GM11168 (cell line): ENCODE measurements around the gene ROBO3.

ENCODE experiments used
- in situ Hi-C: fragments of 300-500 bp; cut with MboI; formaldehyde crosslinking; loops from one replicate; pipeline ENCODE4 v1.12.0; 2022; ENCODE audit warnings: low sequenced_read_pairs; ENCODE audit not compliant: unreplicated experiment

ROBO3 gene

DNA sequence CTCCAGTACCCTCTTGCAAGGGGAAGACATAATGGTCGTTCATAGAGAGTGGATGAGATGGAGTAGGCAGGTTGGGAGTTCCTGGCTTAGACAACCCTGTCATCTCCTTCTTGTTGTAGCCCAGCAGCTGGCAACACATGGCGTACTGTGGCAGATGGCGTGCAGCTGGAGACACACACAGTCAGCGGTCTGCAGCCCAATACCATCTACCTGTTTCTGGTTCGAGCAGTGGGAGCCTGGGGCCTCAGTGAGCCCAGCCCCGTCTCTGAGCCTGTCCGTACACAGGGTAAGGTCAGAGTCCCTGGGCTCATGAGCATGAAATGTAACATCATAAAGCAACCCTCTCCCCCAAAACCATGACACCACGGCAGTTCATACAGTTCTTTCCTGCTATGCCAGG, 8.7 kb downstream of the ROBO3 start:
- in situ Hi-C loops = no loop called here

DNA sequence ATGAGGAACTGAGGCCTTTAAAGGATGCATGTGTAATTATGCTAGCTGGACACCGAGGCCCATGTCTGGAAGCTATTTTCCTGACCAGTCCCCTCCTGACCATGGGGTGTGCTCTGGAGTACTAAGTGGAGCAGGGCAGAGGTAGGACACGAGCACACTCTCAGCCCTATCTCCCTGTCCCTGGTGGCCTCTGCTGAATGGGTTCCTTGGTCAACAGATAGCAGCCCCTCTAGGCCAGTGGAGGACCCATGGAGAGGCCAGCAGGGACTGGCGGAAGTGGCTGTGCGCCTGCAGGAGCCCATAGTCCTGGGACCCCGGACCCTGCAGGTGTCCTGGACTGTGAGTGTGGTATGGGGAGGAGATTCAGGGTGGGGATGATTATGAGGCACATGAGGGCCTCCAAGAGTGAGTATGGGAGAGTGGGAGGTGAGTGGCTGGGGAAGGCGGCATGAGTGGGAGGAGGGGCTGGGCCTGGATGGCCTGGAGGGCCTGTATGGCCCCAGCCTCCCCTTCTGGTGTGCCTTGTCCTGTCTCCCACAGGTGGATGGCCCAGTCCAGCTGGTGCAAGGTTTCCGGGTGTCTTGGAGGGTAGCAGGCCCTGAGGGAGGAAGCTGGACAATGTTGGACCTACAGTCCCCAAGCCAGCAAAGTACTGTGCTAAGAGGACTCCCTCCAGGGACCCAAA, 9.5 kb downstream of the ROBO3 start:
- in situ Hi-C loops = no loop called here

DNA sequence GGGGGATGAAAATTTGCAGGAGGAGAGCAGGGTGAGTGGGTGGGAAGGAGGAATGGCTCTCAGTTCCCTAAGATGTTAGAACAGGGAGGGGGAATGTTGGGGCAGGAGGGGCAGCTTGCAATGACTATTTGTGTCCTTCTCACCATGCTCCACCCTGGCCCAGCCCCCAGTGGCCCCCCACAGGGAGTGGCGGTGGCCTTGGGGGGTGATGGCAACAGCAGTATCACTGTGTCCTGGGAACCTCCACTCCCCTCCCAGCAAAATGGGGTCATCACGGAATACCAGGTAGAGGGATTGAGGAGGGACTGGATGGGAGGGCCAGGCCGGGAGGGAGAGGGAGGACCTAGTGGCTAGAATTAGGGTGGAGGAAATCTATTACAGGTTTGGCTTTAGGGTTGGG, 10.2 kb downstream of the ROBO3 start:
- in situ Hi-C loops = no loop called here

DNA sequence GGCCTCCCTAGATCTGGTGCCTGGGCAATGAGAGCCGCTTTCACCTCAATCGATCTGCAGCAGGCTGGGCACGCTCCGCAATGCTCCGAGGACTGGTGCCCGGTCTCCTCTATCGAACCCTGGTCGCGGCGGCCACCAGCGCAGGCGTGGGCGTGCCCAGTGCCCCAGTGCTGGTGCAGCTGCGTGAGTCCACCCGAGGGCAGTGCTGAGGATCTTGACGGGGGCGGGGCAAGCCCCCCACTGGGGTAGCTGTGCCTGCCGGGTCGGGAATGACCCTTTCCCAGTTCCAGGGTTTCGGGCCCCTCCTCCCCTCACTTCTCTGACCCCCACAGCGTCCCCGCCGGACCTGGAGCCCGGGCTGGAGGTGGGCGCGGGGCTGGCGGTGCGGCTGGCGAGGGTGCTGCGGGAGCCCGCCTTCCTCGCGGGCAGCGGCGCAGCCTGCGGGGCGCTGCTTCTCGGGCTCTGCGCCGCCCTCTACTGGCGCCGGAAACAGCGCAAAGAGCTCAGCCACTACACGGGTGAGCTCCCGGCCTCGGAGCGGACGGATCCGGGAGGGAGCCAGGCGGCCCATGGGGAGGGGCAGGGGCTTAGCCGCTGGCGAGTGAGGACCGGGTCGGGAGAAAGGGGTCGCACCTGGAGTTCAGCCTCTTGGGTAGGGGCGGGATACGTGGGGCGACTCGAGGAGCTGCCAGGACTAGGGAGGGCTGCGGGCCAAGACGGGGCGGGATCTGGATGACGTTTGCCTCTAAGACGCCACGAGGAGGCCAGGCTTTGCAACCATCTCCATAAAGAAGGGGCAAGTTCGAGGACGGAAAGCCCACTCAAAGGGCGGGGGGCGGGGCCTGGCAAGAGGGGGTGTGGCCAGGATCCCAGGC, 10.9 kb downstream of the ROBO3 start:
- in situ Hi-C loops = no loop called here

DNA sequence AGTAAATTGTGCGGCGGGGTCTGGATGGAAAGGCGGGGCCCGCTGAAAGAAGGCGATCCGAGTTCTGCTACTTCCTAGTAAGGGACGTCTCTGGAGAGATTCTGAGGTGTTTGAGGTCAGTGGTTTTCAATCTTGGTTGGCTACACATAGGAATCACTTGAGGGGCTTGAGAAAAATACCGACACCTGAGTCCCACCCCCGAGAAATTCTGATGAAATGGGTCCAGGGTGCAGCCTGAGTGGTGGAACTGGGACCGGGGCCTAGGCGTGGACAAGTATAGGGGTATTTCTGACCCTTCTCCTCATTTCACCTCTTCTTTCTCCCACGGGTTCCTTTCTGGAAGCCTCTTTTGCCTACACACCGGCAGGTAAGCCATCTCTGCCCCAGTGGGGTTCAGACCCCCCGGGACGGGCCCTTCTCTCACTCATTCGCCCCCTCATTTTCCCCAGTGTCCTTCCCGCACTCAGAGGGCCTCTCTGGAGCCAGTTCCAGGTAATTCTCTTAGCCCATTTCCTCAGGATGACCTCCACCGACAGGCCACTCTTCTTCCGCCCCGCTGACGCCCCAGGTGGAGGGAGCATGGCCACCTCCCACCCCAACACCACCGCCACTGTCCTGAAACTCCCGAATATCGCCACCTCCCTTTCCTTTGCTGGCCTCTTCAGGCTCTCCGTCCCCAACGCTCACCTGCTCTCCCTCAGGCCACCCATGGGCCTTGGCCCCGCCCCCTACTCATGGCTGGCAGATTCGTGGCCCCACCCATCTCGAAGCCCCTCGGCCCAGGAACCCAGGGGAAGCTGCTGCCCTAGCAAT, 11.8 kb downstream of the ROBO3 start:
- in situ Hi-C loops = no loop called here

DNA sequence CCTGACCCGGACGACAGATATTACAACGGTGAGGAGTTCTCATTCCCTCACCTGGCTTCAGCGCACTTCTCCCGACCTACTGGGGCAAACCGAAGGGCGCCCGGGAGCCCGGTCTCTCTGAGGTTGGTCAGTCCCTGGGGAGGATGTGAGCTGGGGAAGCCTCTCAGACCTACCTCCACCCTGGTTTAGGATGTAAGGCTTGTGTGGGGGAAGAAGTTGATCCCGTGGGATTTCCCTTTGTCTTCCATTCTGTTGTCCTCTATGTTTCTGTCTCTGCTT, 12.3 kb downstream of the ROBO3 start:
- in situ Hi-C loops = no loop called here

DNA sequence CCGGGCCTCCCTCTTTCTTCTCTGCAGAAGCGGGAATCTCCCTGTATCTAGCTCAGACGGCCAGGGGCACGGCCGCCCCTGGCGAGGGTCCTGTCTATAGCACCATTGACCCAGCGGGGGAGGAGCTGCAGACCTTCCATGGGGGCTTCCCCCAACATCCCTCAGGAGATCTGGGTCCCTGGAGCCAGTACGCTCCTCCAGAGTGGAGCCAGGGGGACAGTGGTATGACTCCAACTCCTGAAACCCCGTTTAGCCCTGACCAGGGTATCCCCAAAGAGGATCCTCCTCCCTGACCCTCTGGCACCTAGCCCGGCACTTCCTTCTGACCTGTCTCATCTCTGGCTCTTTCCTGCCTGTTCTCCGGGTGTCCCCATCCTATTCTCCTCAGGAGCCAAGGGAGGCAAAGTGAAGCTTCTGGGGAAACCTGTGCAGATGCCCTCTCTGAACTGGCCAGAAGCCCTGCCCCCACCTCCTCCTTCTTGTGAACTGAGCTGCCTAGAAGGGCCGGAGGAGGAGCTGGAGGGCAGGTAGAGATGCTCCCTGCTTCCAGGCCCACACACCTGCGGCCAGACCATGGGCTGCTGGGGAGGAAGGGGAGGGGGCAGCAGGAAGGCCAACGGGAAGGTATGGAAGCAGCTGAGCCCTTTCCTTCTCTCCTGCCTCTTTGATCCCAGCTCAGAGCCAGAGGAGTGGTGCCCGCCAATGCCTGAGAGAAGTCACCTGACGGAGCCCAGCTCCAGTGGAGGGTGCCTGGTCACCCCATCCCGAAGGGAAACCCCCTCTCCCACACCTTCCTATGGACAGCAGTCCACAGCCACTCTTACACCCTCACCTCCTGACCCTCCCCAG, 12.9 kb downstream of the ROBO3 start:
- in situ Hi-C loops = no loop called here

DNA sequence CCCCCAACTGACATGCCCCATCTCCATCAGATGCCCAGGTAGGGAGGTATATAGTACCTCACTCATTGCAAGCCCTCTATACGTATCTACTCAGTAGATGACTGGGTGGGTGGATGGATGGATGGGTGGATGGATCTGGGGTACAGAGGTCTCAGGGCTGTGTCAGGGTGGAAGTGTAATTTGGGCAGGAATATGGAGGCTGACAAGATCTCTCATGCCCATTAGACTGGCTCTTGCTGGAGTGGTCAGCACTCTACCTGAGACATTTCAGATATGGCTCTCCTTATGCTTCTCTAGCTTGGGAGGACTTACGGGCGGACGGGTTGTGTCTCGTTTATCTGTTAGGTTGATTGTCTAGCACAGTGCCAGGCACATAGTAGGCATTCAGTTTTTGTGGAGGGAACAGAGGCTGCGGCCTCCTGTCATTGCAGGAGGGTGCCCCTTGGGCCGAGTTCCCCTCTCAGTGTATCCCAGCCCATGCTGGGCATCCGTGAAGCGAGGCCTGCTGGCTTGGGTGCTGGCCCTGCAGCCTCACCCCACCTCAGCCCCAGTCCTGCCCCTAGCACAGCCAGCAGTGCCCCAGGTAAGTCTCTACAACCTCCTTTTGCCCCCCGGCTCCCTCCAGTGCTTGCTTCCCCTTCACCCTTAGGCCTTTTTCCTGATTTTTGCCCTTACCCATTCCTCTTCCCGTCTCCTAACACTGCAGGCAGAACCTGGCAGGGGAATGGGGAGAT, 13.7 kb downstream of the ROBO3 start:
- in situ Hi-C loops = no loop called here

DNA sequence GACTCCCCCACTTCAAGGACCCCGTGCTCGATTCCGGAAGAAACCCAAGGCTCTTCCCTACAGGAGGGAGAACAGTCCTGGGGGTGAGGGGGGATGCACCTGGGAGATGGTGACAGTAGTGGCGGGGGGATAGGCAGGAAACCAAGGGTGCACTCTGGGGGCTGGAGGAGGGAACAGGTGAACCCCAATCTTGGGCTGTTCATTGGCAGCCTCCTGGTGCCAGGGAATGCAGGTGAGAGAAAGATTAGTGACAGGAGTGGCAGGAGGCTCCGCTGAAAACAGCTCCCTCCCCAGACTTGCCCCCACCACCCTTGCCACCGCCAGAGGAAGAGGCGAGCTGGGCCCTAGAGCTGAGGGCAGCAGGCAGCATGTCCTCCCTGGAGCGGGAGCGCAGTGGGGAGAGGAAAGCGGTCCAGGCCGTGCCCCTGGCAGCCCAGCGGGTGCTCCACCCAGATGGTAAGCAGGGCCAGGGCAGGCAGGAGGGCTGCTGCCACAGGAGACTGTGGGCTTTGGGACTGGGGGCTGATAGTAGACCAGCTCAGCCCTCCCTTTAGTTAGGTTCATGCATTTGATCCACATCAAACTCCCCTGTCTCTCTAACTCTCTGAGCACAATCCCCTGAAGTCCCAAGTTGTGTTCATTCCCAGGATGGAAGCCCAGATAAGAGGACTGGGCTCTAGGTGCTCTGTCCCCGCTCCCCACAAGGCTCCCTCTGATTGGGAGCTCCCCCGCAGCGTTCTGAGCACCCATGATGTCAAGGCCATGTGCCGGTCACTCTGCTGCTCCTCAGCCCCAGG, 14.5 kb downstream of the ROBO3 start:
- in situ Hi-C loops = no loop called here

DNA sequence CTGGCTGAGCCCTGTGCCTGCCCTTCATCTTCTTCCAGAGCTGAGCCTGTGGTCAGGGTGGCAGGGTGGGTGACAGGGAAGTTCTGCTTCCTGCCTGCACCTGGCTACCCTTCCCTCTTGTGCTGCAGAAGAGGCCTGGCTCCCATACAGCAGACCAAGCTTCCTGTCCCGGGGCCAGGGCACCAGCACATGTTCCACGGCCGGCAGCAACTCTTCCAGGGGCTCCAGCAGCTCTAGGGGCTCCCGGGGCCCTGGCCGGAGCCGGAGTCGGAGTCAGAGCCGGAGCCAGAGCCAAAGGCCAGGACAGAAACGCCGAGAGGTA, 15.0 kb downstream of the ROBO3 start:
- in situ Hi-C loops = no loop called here

DNA sequence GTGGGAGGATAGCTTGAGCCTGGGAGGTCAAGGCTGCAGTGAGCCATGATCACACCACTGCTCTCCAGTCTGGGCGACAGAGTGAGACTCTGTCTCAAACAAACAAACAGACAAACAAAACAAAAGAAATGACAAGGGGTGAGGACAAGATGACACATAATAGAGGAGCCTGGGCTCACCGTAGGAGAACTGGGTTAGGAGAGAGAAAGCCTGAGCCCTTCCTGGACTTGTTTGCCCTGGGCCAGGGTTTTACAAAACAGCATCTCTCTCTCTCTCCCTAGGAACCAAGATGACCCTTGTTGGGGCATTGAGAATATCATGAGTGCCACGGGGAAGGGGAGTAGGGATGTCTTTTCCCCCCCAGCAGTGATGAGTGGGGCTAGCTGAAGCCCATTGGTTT, 15.7 kb downstream of the ROBO3 start:
- in situ Hi-C loops = no loop called here

DNA sequence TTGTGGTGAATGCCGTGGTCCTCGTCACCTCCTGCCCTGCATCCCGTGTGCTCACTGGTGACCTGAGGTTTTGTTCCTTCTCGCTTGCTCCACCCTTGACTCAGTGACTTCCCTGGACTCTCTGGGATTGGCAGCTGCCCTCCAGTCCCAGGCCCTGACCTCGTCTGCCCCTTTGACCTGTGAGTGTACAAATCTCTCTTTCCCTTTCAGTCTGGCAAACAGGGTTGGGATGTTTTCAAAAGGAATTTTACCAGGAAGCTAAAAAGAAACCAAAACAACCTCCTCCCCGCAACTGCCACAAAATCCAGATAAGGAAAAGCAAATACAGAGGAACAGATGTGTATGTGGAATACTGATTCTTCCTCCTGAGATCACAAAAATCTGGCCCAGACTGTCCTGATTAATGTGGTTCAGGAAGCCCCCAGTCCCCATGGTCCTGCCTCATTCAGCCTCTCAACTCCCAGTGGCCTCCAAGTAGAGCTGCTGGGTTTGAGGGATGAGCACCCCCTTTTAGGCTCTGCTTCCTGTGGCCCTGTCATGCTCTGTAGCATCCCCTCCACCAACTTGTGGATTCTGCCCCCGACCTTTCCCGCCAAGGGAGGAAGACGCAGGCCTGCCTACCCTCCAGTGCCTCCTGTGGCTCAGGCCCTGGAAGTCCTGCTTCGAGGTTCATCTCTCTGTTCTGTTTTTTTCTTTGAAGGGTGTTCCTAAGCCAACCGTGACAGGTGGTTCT, 17.3 kb downstream of the ROBO3 start:
- in situ Hi-C loops = no loop called here

DNA sequence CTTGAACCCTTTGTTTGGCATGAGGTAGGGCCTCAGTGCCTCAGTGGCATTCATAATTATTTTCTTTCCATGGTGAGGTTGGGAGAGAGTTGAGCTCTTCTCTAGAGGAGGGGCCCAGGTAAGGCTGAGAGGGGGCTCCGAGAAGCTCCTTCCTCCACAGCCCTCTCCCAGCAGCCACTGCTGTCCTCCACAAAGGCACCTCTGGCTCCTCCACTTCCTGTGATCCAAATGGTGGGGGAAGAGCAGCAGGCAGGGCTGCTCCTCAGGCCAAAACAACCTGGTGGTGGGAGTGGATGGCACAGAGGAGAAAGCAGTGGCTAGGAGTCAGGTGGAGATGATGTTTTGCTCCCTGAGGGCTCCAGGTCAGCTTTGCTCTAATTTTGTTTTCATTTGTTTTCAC, 19.1 kb downstream of the ROBO3 start:
- in situ Hi-C loops = no loop called here

DNA sequence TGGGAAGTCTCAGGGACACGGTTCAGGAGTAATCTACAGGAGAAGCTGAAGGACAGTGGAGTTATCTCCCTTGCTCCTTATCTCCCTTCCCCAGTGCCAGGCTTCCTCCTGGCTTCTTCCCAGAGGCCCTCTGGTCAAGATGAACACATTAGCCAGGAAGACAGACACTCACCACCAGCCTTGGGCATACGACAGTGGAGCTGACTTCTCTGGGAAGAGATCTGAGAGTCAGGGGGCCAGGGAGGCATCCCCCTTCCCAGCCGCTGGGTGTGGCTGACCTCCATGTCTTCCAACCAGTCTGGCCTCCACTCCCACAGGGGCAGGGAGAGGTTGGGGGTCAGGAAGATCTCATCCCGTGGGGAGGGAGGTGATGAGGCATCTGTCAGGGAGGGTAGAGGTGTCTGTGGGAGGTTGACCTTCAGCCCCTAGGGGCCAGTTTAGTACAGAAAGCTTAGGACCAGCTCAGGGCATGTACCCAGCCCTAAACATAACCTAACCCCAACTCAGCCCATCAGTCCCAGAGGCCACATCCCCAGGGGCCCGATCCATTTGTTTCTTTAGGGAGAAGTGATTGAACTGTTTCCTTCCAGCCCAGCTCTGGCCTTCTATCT, 19.7 kb downstream of the ROBO3 start:
- in situ Hi-C loops = no loop called here

DNA sequence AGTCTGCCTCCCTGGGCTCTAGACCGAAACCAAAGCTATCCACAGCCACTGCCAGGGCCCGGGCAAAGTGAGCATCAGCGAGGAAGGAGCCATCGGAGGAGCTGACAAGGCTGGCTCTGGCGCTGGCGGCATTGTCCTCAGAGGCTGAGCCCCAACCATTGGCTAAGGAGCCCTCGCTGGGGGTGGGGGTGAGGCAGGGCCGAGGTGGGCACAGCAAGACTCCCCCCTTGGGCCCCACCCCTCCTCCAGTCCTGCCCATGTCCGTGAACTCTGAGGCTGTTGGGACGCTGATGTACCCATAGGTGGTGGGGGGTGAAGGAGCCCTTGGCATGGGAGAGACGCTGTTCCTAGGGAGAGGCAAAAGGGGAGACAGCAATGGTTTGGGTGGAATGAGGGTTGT, 21.2 kb downstream of the ROBO3 start:
- in situ Hi-C loops = no loop called here

DNA sequence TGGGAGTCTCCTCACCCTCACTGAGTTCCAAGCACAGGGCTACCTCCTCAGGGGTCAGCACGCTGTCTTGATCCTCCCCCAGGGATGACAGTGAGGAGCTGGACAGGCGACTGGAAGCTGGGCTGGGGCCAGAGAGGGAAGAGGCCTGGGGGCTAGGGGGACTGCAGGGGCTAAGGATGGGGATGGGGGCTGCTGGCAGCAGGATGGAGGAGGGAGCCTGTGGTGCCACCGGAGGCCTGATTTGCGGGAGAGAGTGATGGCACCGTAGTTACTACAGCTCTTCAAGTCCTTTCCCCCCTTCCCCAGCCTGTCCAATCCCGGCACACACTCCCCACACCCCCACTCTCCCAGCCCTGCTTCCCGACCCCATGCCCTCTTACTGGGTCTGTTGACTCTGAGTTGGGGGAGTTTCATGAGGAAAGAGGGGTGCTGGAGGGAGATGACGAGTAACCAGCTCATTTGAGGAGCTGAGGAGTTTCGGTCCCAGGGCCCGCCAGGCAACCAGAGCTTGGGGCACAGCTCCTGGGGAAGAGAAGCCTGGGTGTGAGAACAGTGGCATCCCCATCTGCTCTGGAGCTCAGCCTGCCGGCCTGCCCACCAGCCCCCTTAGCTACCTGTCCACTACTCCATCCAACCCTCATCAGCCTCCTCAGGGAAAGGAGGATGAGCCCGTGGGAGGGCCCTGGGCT, 21.9 kb downstream of the ROBO3 start:
- in situ Hi-C loops = no loop called here

DNA sequence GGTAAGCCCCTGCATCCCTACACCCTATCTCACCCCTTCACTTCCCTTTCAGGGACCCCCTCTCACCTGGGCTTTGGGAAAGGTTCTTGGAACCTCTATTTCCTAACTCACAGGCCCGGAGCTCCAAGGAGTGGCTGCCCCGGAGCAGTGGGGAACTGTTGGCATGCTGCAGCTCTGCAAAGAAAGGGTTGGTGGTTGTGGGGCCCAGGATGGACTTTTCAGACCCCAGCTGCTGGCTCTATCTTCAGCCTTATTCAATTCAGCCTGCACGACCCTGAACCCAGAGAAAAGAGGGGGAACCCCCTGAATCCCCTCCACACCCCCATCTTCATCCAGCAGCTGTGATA, 22.4 kb downstream of the ROBO3 start:
- in situ Hi-C loops = no loop called here
